BE2C (cell line): ENCODE results near the gene C22orf23.

Source experiments
- DNase-seq: peaks from one replicate; pipeline ENCODE4 v3.0.0-alpha.2; 2020
- H3K27me3 ChIP-seq: fragments of 250-450 bp; sonication (Bioruptor Pico); 2 replicates; pipeline ENCODE4 v1.5.1; 2020; ENCODE audit warnings: mild to moderate bottlenecking
- H3K36me3 ChIP-seq: fragments of 250-450 bp; sonication (Bioruptor Pico); 2 replicates; pipeline ENCODE4 v1.5.1; 2020; ENCODE audit warnings: mild to moderate bottlenecking
- H3K4me1 ChIP-seq: fragments of 250-450 bp; sonication (Bioruptor Pico); 2 replicates; pipeline ENCODE4 v1.5.1; 2020
- H3K4me3 ChIP-seq: 2 replicates; pipeline ENCODE4 v1.5.1; 2011; ENCODE audit warnings: low read depth, low read length
- H3K9me3 ChIP-seq: fragments of 250-450 bp; sonication (Bioruptor Pico); 2 replicates; pipeline ENCODE4 v1.5.1; 2020
- CTCF ChIP-seq: IDR thresholded peaks from 2 replicates; pipeline ENCODE4 v1.5.1; 2012; ENCODE audit warnings: mild to moderate bottlenecking, low read depth, low read length

The C22orf23 gene

GRCh38 chr22:37970864-37971263 is 17.5 kb upstream of the C22orf23 start:
- Histone ChIP-seq H3K9me3 (no peaks in the 10 kb centered on the region), H3K27me3 (no peaks in the 10 kb centered on the region), H3K4me3 (no peak overlapping the region), H3K36me3 (peaks cover 43% of the 10 kb centered on the region), H3K4me1 (peaks cover 13% of the 10 kb centered on the region)
- no peak for DNase-seq
- TF ChIP-seq CTCF = no peak

- H3K27me3 ChIP-seq = no peaks in the 10 kb centered on the region
- peaks cover 51% of the 10 kb centered on the region for H3K36me3 ChIP-seq
- DNase-seq = no peak
- H3K9me3 ChIP-seq = no peaks in the 10 kb centered on the region
- no peak overlapping the region for H3K4me3 ChIP-seq
- TF ChIP-seq CTCF = no peak
- peaks cover 13% of the 10 kb centered on the region for H3K4me1 ChIP-seq
Measured at GRCh38 chr22:37968452-37969251, 15.3 kb upstream of the C22orf23 start.

- Histone ChIP-seq H3K27me3 (no peaks in the 10 kb centered on the region), H3K4me1 (peaks cover 11% of the 10 kb centered on the region), H3K4me3 (no peak overlapping the region), H3K9me3 (no peaks in the 10 kb centered on the region), H3K36me3 (peaks cover 57% of the 10 kb centered on the region)
- no peak for TF ChIP-seq CTCF
- no peak for DNase-seq
Measured at GRCh38 chr22:37967637-37968451, 14.4 kb upstream of the C22orf23 start.

GRCh38 chr22:37967147-37967546 is 13.7 kb upstream of the C22orf23 start:
- H3K4me1 ChIP-seq = peaks cover 8% of the 10 kb centered on the region
- no peaks in the 10 kb centered on the region for H3K27me3 ChIP-seq
- H3K4me3 ChIP-seq = no peak overlapping the region
- no peak for TF ChIP-seq CTCF
- no peaks in the 10 kb centered on the region for H3K9me3 ChIP-seq
- DNase-seq = no peak
- peaks cover 58% of the 10 kb centered on the region for H3K36me3 ChIP-seq

GRCh38 chr22:37965940-37966664 is 12.7 kb upstream of the C22orf23 start:
- peaks cover 64% of the 10 kb centered on the region for H3K36me3 ChIP-seq
- DNase-seq = no peak

More at GRCh38 chr22:37965940-37966664, 12.7 kb upstream of the C22orf23 start:
- Histone ChIP-seq H3K9me3 (no peaks in the 10 kb centered on the region), H3K4me3 (no peak overlapping the region), H3K4me1 (peaks cover 3% of the 10 kb centered on the region), H3K27me3 (no peaks in the 10 kb centered on the region)
- TF ChIP-seq CTCF = no peak
